WTC11 (cell line): ENCODE results near the gene RHOU. TPM values are rescaled to one million over a fixed set of nuclear protein-coding genes. Genes with fewer than 3 reads are reported as not detected.

ENCODE experiments used
- ATAC-seq: fragments of 200-7000 bp; cut with Tn5 transposase; 2 replicates; pipeline ENCODE4 v1.10.0; 2021; ENCODE audit warnings: mild to moderate bottlenecking, moderate library complexity
- CTCF ChIA-PET: fragments of 300-600 bp; sonication (Branson Sonifier 250); formaldehyde crosslinking; loops from one replicate; lab custom pipeline; 2021; ENCODE audit warnings: antibody characterized with exemption; lab: Charles Lee
- POLR2A ChIA-PET: fragments of 350-600 bp; sonication (Branson Sonifier 250); formaldehyde crosslinking; loops from one replicate; lab custom pipeline; 2021; ENCODE audit warnings: antibody characterized with exemption; lab: Charles Lee
- DNase-seq: peaks from one replicate; pipeline ENCODE4 v3.0.0; 2021; ENCODE audit warnings: low spot score
- H3K27ac Mint-ChIP-seq: 2 replicates; pipeline ENCODE4 v1.8.0; 2021; ENCODE audit warnings: mixed read lengths
- H3K27me3 Mint-ChIP-seq: 2 replicates; pipeline ENCODE4 v1.8.0; 2021; ENCODE audit warnings: low read depth, mild to moderate bottlenecking, moderate library complexity, mixed read lengths
- H3K36me3 Mint-ChIP-seq: 2 replicates; pipeline ENCODE4 v1.8.0; 2021; ENCODE audit warnings: mixed read lengths
- H3K4me1 Mint-ChIP-seq: 2 replicates; pipeline ENCODE4 v1.8.0; 2022; ENCODE audit warnings: mixed read lengths
- H3K4me3 Mint-ChIP-seq: 2 replicates; pipeline ENCODE4 v1.8.0; 2021; ENCODE audit warnings: mild to moderate bottlenecking, moderate library complexity, mixed read lengths
- H3K9me3 Mint-ChIP-seq: 2 replicates; pipeline ENCODE4 v1.8.0; 2021; ENCODE audit warnings: mixed read lengths
- AFF4 ChIP-seq: sonication (generic); formaldehyde crosslinking; IDR thresholded peaks from 2 replicates; pipeline ENCODE4 v1.8.1; 2023; ENCODE audit warnings: mild to moderate bottlenecking, missing genetic modification reagents, borderline replicate concordance
- ATF2 ChIP-seq: sonication (generic); formaldehyde crosslinking; IDR thresholded peaks from 2 replicates; pipeline ENCODE4 v1.8.1; 2022; ENCODE audit warnings: low read depth, missing genetic modification reagents, borderline replicate concordance
- CREM ChIP-seq: sonication (generic); formaldehyde crosslinking; IDR thresholded peaks from 2 replicates; pipeline ENCODE4 v1.8.1; 2022; ENCODE audit warnings: mild to moderate bottlenecking, missing genetic modification reagents, moderate library complexity
- ETV6 ChIP-seq: sonication (generic); formaldehyde crosslinking; IDR thresholded peaks from 2 replicates; pipeline ENCODE4 v1.8.1; 2022; ENCODE audit warnings: mild to moderate bottlenecking, missing genetic modification reagents
- FOXJ3 ChIP-seq: sonication (generic); formaldehyde crosslinking; IDR thresholded peaks from 2 replicates; pipeline ENCODE4 v1.9.0; 2021; ENCODE audit warnings: missing genetic modification reagents, mild to moderate bottlenecking, borderline replicate concordance
- GRHL2 ChIP-seq: fragments of 250-450 bp; sonication (Bioruptor Pico); IDR thresholded peaks from 2 replicates; pipeline ENCODE4 v1.8.0; 2022; ENCODE audit warnings: mild to moderate bottlenecking, moderate library complexity; ENCODE audit not compliant: insufficient replicate concordance, severe bottlenecking
- GTF2I ChIP-seq: fragments of 250-450 bp; sonication (Bioruptor Pico); conservative IDR thresholded peaks from 2 replicates; pipeline ENCODE4 v1.4.0; 2021; ENCODE audit warnings: mild to moderate bottlenecking
- HMGA2 ChIP-seq: fragments of 250-450 bp; sonication (Bioruptor Pico); IDR thresholded peaks from 2 replicates; pipeline ENCODE4 v1.4.0; 2021; ENCODE audit warnings: mild to moderate bottlenecking, moderate library complexity
- MXD4 ChIP-seq: fragments of 250-450 bp; sonication (Bioruptor Pico); IDR thresholded peaks from 2 replicates; pipeline ENCODE4 v1.8.0; 2021; ENCODE audit warnings: mild to moderate bottlenecking, moderate library complexity, borderline replicate concordance
- NR3C1 ChIP-seq: sonication (generic); formaldehyde crosslinking; conservative IDR thresholded peaks from 2 replicates; pipeline ENCODE4 v1.8.1; 2023; ENCODE audit warnings: low read depth, mild to moderate bottlenecking, missing genetic modification reagents
- PRDM15 ChIP-seq: sonication (generic); formaldehyde crosslinking; IDR thresholded peaks from 2 replicates; pipeline ENCODE4 v1.8.0; 2022; ENCODE audit warnings: missing genetic modification reagents
- PRRX2 ChIP-seq: fragments of 250-450 bp; sonication (Bioruptor Pico); IDR thresholded peaks from 2 replicates; pipeline ENCODE4 v1.8.0; 2021; ENCODE audit warnings: mild to moderate bottlenecking
- RELA ChIP-seq: sonication (generic); formaldehyde crosslinking; IDR thresholded peaks from 2 replicates; pipeline ENCODE4 v1.8.1; 2022; ENCODE audit warnings: missing genetic modification reagents, mild to moderate bottlenecking, borderline replicate concordance
- USF1 ChIP-seq: sonication (generic); formaldehyde crosslinking; IDR thresholded peaks from 2 replicates; pipeline ENCODE4 v1.8.0; 2022; ENCODE audit warnings: mild to moderate bottlenecking, missing genetic modification reagents
- ZNF121 ChIP-seq: sonication (generic); formaldehyde crosslinking; IDR thresholded peaks from 2 replicates; pipeline ENCODE4 v1.8.0; 2023; ENCODE audit warnings: missing genetic modification reagents
- ZNF232 ChIP-seq: sonication (generic); formaldehyde crosslinking; IDR thresholded peaks from 2 replicates; pipeline ENCODE4 v1.8.0; 2022; ENCODE audit warnings: mild to moderate bottlenecking, missing genetic modification reagents
- ZNF317 ChIP-seq: sonication (generic); formaldehyde crosslinking; IDR thresholded peaks from 2 replicates; pipeline ENCODE4 v1.8.1; 2023; ENCODE audit warnings: low read depth, mild to moderate bottlenecking, moderate library complexity, missing genetic modification reagents, borderline replicate concordance
- ZNF396 ChIP-seq: fragments of 250-450 bp; sonication (Bioruptor Pico); IDR thresholded peaks from 2 replicates; pipeline ENCODE4 v1.8.0; 2021; ENCODE audit warnings: mild to moderate bottlenecking, moderate library complexity, borderline replicate concordance
- ZNF532 ChIP-seq: fragments of 250-450 bp; sonication (Bioruptor Pico); IDR thresholded peaks from 2 replicates; pipeline ENCODE4 v1.9.0; 2021; ENCODE audit warnings: mild to moderate bottlenecking, borderline replicate concordance
- ZNF671 ChIP-seq: fragments of 250-450 bp; sonication (Bioruptor Pico); IDR thresholded peaks from 2 replicates; pipeline ENCODE4 v1.8.0; 2021; ENCODE audit warnings: mild to moderate bottlenecking
- total RNA-seq: library from RNA; stranded (reverse); gene quantifications from 3 replicates; pipeline ENCODE4 v1.2.3, GENCODE V29; 2021

Gene RHOU
- total RNA-seq, 1 experiment from 2014 or later: 6.0 TPM

- Mint-ChIP-seq H3K4me3 (no peak overlapping the region), H3K36me3 (peaks cover 12% of the 10 kb centered on the region; the same call in 1 of the 2 replicates), H3K9me3 (peaks cover 17% of the 10 kb centered on the region), H3K27me3 (peaks cover 15% of the 10 kb centered on the region), H3K4me1 (peaks cover 15% of the 10 kb centered on the region), H3K27ac (no peak overlapping the region)
- DNase-seq (no peak), ATAC-seq (no peak)
- no peak for TF ChIP-seq ZNF532 (CRISPR knock-in tag)
- TF ChIP-seq ETV6 (CRISPR knock-in tag): no peak
- TF ChIP-seq FOXJ3 (CRISPR knock-in tag): no peak
- TF ChIP-seq MXD4 (CRISPR knock-in tag): no peak
- no peak for TF ChIP-seq NR3C1 (CRISPR knock-in tag)
- TF ChIP-seq ZNF396 (CRISPR knock-in tag): no peak
- no peak for TF ChIP-seq RELA (CRISPR knock-in tag)
- no peak for TF ChIP-seq GTF2I (CRISPR knock-in tag)
- no peak for TF ChIP-seq AFF4
- no peak for TF ChIP-seq PRDM15 (CRISPR knock-in tag)
- no peak for TF ChIP-seq GRHL2
- TF ChIP-seq CREM (CRISPR knock-in tag): no peak
- TF ChIP-seq HMGA2: no peak
- no peak for TF ChIP-seq ZNF232
- ChIA-PET CTCF (no interaction called here), POLR2A (no interaction called here)
Observed at GRCh38 chr1:228754646-228755268, 19.5 kb downstream of the RHOU start.

GRCh38 chr1:228755800-228756199 lies 20.5 kb downstream of the RHOU start:
- H3K27ac Mint-ChIP-seq: no peak overlapping the region
- POLR2A ChIA-PET: no interaction called here
- TF ChIP-seq USF1 (CRISPR knock-in tag) (no peak), ZNF317 (CRISPR knock-in tag) (no peak), ZNF121 (no peak), ZNF671 (CRISPR knock-in tag) (no peak), ATF2 (CRISPR knock-in tag) (no peak), PRRX2 (CRISPR knock-in tag) (no peak)

More at GRCh38 chr1:228755800-228756199, 20.5 kb downstream of the RHOU start:
- Mint-ChIP-seq H3K4me1 (peaks cover 15% of the 10 kb centered on the region), H3K27me3 (peaks cover 15% of the 10 kb centered on the region), H3K4me3 (no peak overlapping the region), H3K36me3 (peaks cover 12% of the 10 kb centered on the region; the same call in 1 of the 2 replicates), H3K9me3 (peaks cover 17% of the 10 kb centered on the region)
- CTCF ChIA-PET: no interaction called here
- DNase-seq: no peak
- no peak for ATAC-seq
